ENCODE results near the gene RNF213.
"Not testable (repeated sequence)": the region's sequence is repeated elsewhere in the genome, so short reads cannot be mapped to it uniquely, and the experiment has no call there.

DNA sequence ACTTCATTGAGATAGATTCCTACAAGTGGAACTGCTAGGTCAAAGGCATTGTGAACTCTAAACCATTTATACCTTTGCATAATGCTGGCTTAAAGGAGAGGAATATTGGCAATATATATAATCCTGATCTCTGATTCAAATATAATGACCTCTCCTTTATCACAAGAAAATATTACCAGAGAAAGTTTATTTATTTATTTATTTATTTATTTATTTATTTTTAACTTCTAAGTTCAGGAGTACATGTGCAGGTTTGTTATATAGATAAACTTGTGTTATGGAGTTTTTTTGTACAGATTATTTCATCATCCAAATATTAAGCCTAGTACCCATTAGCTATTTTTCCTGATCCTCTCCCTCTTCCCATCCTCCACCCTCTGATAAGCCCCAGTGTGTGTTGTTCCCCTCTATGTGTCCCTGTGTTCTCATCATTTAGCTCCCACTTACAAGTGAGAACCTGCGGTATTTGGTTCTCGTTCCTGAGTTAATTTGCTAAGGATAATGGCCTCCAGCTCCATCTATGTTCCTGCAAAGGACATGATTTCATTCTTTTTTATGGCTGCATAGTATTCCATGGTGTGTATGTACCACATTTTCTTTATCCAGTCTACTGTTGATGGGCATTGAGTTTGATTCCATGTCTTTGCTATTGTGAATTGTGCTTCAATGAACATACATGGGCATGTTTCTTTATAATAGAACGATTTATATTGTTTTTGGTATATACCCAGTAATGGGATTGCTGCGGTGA lies 38.9 kb downstream of the RNF213 start:
- TF ChIP-seq, protein P1, sequence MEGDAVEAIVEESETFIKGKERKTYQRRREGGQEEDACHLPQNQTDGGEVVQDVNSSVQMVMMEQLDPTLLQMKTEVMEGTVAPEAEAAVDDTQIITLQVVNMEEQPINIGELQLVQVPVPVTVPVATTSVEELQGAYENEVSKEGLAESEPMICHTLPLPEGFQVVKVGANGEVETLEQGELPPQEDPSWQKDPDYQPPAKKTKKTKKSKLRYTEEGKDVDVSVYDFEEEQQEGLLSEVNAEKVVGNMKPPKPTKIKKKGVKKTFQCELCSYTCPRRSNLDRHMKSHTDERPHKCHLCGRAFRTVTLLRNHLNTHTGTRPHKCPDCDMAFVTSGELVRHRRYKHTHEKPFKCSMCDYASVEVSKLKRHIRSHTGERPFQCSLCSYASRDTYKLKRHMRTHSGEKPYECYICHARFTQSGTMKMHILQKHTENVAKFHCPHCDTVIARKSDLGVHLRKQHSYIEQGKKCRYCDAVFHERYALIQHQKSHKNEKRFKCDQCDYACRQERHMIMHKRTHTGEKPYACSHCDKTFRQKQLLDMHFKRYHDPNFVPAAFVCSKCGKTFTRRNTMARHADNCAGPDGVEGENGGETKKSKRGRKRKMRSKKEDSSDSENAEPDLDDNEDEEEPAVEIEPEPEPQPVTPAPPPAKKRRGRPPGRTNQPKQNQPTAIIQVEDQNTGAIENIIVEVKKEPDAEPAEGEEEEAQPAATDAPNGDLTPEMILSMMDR (IDR thresholded peaks at IDR 0.05; ENCODE audit: low read depth, low read length) = not testable (repeated sequence)
- TF ChIP-seq EZH2phosphoT487 (IDR thresholded peaks at IDR 0.05; ENCODE audit: low read depth) = not testable (repeated sequence)

Data from OCI-LY3 (cell line).